T-cell (primary cell): ENCODE measurements around the gene CPNE6. TPM values are rescaled to one million over a fixed set of nuclear protein-coding genes. Genes with fewer than 3 reads are reported as not detected.

Experiments used
- ATAC-seq, 4 experiments: fragments of 200-7000 bp in 3 of 4; fragments of 150-1000 bp in 1 of 4; cut with Tn5 transposase; replicated peaks in 1 of 4; 1 replicate in 3 of 4; 2 replicates in 1 of 4; pipeline ENCODE4 v1.10.0; 2021; ENCODE audit warnings: moderate library complexity in 3 of 4, mild to moderate bottlenecking in 2 of 4, moderate number of reproducible peaks in 1 of 4
- CTCF ChIA-PET, 2 donors: fragments of 300-600 bp; sonication (Branson Sonifier 250); formaldehyde crosslinking; loops; one replicate each; lab custom pipeline; 2022; ENCODE audit warnings: antibody characterized with exemption in 2 of 2; lab: Charles Lee
- POLR2A ChIA-PET, 2 donors: fragments of 300-600 bp; sonication (Branson Sonifier 250); formaldehyde crosslinking; loops; one replicate each; lab custom pipeline; 2022; ENCODE audit warnings: antibody characterized with exemption in 2 of 2; lab: Charles Lee
- DNase-seq, 35 experiments: peaks; one replicate each; pipeline versions ENCODE4 v3.0.0 to v3.0.0-alpha.2; 2013 to 2023
- H3K27ac ChIP-seq: one replicate; pipeline ENCODE4 v1.5.1; 2013; ENCODE audit warnings: low read length
- H3K27me3 ChIP-seq, 2 experiments: replicated peaks in 1 of 2; 1 replicate in 1 of 2; 2 replicates in 1 of 2; pipeline versions ENCODE4 v1.6.1 to v1.7.0; 2013; ENCODE audit warnings: low read length in 1 of 2, mixed read lengths in 1 of 2; ENCODE audit not compliant: control insufficient read depth in 2 of 2, insufficient read depth in 2 of 2; ENCODE audit errors: extremely low read depth in 1 of 2
- H3K36me3 ChIP-seq, 2 donors: 1 replicate in 1 of 2; 2 replicates in 1 of 2; pipeline versions ENCODE4 v1.6.1 to v1.7.0; 2013; ENCODE audit warnings: low read length in 1 of 2; ENCODE audit not compliant: control insufficient read depth in 2 of 2, insufficient read depth in 1 of 2; ENCODE audit errors: extremely low read depth in 1 of 2
- H3K4me1 ChIP-seq, 2 experiments: 1 replicate in 1 of 2; 2 replicates in 1 of 2; pipeline versions ENCODE4 v1.6.1 to v1.7.0; 2013; ENCODE audit warnings: low read length in 2 of 2, mixed read lengths in 1 of 2; ENCODE audit not compliant: insufficient read depth in 2 of 2, control insufficient read depth in 1 of 2; ENCODE audit errors: extremely low read depth in 1 of 2
- H3K4me3 ChIP-seq, 2 donors: 1 replicate in 1 of 2; 2 replicates in 1 of 2; pipeline versions ENCODE4 v1.5.1 to v1.7.0; 2013; ENCODE audit warnings: mild to moderate bottlenecking in 2 of 2, low read length in 1 of 2, moderate library complexity in 1 of 2; ENCODE audit not compliant: control insufficient read depth in 1 of 2; ENCODE audit errors: extremely low read depth in 1 of 2
- H3K9me3 ChIP-seq: 2 replicates; pipeline ENCODE4 v1.7.0; 2013
- H3K27ac Mint-ChIP-seq, 2 donors: one replicate each; pipeline ENCODE4 v1.8.0; 2020 to 2021; ENCODE audit warnings: mild to moderate bottlenecking in 2 of 2, mixed read lengths in 2 of 2
- H3K27me3 Mint-ChIP-seq, 2 donors: one replicate each; pipeline ENCODE4 v1.8.0; 2021 to 2022; ENCODE audit warnings: mixed read lengths in 2 of 2
- H3K36me3 Mint-ChIP-seq: one replicate; pipeline ENCODE4 v1.8.0; 2021; ENCODE audit warnings: mixed read lengths
- H3K4me1 Mint-ChIP-seq, 3 donors: one replicate each; pipeline ENCODE4 v1.8.0; 2020 to 2022; ENCODE audit warnings: mixed read lengths in 3 of 3, mild to moderate bottlenecking in 1 of 3
- H3K4me3 Mint-ChIP-seq, 3 donors: one replicate each; pipeline ENCODE4 v1.8.0; 2020 to 2022; ENCODE audit warnings: mild to moderate bottlenecking in 3 of 3, mixed read lengths in 3 of 3, moderate library complexity in 3 of 3
- H3K9me3 Mint-ChIP-seq, 3 donors: one replicate each; pipeline ENCODE4 v1.8.0; 2020 to 2022; ENCODE audit warnings: mixed read lengths in 3 of 3
- WGBS: methylation state at CpG from one replicate; pipeline ENCODE4 v1.1.5; 2013; ENCODE audit warnings: missing lambda C conversion rate; ENCODE audit not compliant: insufficient coverage; 5-methylcytosine and 5-hydroxymethylcytosine counted together
- total RNA-seq, 35 experiments: library from RNA in 6 of 35; stranded (reverse) in 6 of 35; fragments of 120-200 nt in 1 of 35; gene quantifications; one replicate each; pipeline versions ENCODE4 v1.2.1 to v1.2.4 and lab custom pipeline; 2013 to 2026

Gene CPNE6
- total RNA-seq, 5 donors from 2014 or later (not counting 1 experiment from before 2014, with no cell fraction given) = not detected

GRCh38 chr14:24123424-24124417 is 52.4 kb downstream of the CPNE6 start:
- Histone ChIP-seq H3K4me1 (no peaks in the 10 kb centered on the region), H3K27me3 (no peaks in the 10 kb centered on the region), H3K27ac (no peak overlapping the region), H3K36me3 (peaks cover 3 to 56% of the 10 kb centered on the region in 2 donors), H3K4me3 (no peak overlapping the region), H3K9me3 (no peaks in the 10 kb centered on the region)
- Mint-ChIP-seq H3K9me3 (no peaks in the 10 kb centered on the region), H3K4me3 (no peak overlapping the region), H3K27ac (peak overlapping the region in 1 of 2 donors; percentile 22), H3K27me3 (no peaks in the 10 kb centered on the region), H3K4me1 (peaks cover 0 to 3% (median 2%) of the 10 kb centered on the region in 3 donors), H3K36me3 (peaks cover 41% of the 10 kb centered on the region)
- ChIA-PET POLR2A (interaction anchor here in 1 of 2 donors (0.6 to 1.1 kb wide), 2 partner anchors 9 to 103 kb away, joined by 3 read pairs; partner anchors contain the start of genes DCAF11 and NRL), CTCF (no interaction called here)
- 90% methylated on average over 6 of the region's 9 CpGs for WGBS
- peak in 2 of 4 experiments; percentile 16 to 22 for ATAC-seq
- no peak for DNase-seq

- Mint-ChIP-seq H3K36me3 (peaks cover 19% of the 10 kb centered on the region), H3K9me3 (no peaks in the 10 kb centered on the region), H3K27ac (no peak overlapping the region), H3K27me3 (no peaks in the 10 kb centered on the region), H3K4me3 (no peak overlapping the region), H3K4me1 (peaks cover 4 to 12% (median 7%) of the 10 kb centered on the region in 3 donors)
- no peak for DNase-seq
- peaks cover 3 to 25% of the 10 kb centered on the region in 2 donors for H3K36me3 ChIP-seq
- no peak for ATAC-seq
- H3K4me3 ChIP-seq = no peak overlapping the region
- H3K27ac ChIP-seq = no peak overlapping the region
- CTCF ChIA-PET = interaction anchor here in 1 of 2 donors (0.6 kb wide), 1 partner anchor 537 kb away, joined by 12 read pairs; no protein-coding TSS in a partner anchor
- POLR2A ChIA-PET = interaction anchor here (0.7 to 2.0 kb wide), 6 partner anchors 9 to 949 kb away, joined by 5 to 11 read pairs (median 6); partner anchors contain the start of genes DCAF11 (in 1 of the 2) and NRL (in 1 of the 2)
- peaks cover 2 to 5% of the 10 kb centered on the region in 2 experiments for H3K4me1 ChIP-seq
- no peaks in the 10 kb centered on the region for H3K27me3 ChIP-seq
- H3K9me3 ChIP-seq = no peaks in the 10 kb centered on the region
These were observed 55.6 kb downstream of the CPNE6 start for GRCh38 chr14:24126939-24127338.

- ATAC-seq = no peak
- no peak overlapping the region for H3K4me3 Mint-ChIP-seq
- no peak overlapping the region for H3K27ac Mint-ChIP-seq
- ChIA-PET CTCF (interaction anchor here in 1 of 2 donors (0.6 kb wide), 1 partner anchor 537 kb away, joined by 12 read pairs; no protein-coding TSS in a partner anchor), POLR2A (interaction anchor here (0.7 to 0.8 kb wide), 3 partner anchors 10 to 19 kb away, joined by 5 to 7 read pairs (median 6); no protein-coding TSS in a partner anchor)
- no peaks in the 10 kb centered on the region for H3K27me3 Mint-ChIP-seq
- Histone ChIP-seq H3K36me3 (peaks cover 3 to 18% of the 10 kb centered on the region in 2 donors), H3K27ac (no peak overlapping the region), H3K4me3 (no peak overlapping the region), H3K27me3 (no peaks in the 10 kb centered on the region), H3K9me3 (no peaks in the 10 kb centered on the region), H3K4me1 (peaks cover 3 to 12% of the 10 kb centered on the region in 2 experiments)
- H3K9me3 Mint-ChIP-seq = no peaks in the 10 kb centered on the region
- H3K4me1 Mint-ChIP-seq = peaks cover 11 to 19% (median 15%) of the 10 kb centered on the region in 3 donors
- DNase-seq = no peak
- H3K36me3 Mint-ChIP-seq = peaks cover 16% of the 10 kb centered on the region
- WGBS = 89% methylated on average over 1 of the region's 2 CpGs
These were observed 56.3 kb downstream of the CPNE6 start for GRCh38 chr14:24127673-24128072.

Other genes with a start within 250 kb of the CPNE6 start
- gene DHRS4, start 117.8 kb upstream of the CPNE6 start, total RNA-seq = 10 to 100 TPM; 11.1 to 21.4 (median 17.5) TPM
- gene DHRS4L2, start 82.6 kb upstream of the CPNE6 start, total RNA-seq = 10 to 100 TPM; 14.0 to 21.9 (median 16.4) TPM
- gene CARMIL3, start 19.6 kb upstream of the CPNE6 start, total RNA-seq = 1 to 10 TPM in 1 of 5 donors, under 1 TPM in 4; 0.38 to 1.9 (median 0.59) TPM
- gene PCK2, start 22.7 kb downstream of the CPNE6 start, total RNA-seq = 10 to 100 TPM; 11.8 to 35.5 (median 29.4) TPM
- gene DCAF11, start 43.2 kb downstream of the CPNE6 start, total RNA-seq = 10 to 100 TPM; 78.5 to 94.1 (median 89.6) TPM
- gene NRL, start 43.4 kb downstream of the CPNE6 start, total RNA-seq = 1 to 10 TPM; 1.9 to 3.7 (median 3.4) TPM
- 1 to 10 TPM; 2.5 to 3.5 (median 3.2) TPM for gene FITM1, start 59.1 kb downstream of the CPNE6 start, total RNA-seq
- gene PSME1, start 64.6 kb downstream of the CPNE6 start, total RNA-seq = 100 to 1,000 TPM; 221 to 291 (median 259) TPM
- gene EMC9, start 70.0 kb downstream of the CPNE6 start, total RNA-seq = 10 to 100 TPM in 3 of 5 donors, 1 to 10 TPM in 2; 9.3 to 29.8 (median 20.8) TPM
- 100 to 1,000 TPM; 130 to 192 (median 159) TPM for gene PSME2, start 75.0 kb downstream of the CPNE6 start, total RNA-seq
- 100 to 1,000 TPM in 3 of 5 donors, 10 to 100 TPM in 2; 67.7 to 131 (median 100) TPM for gene RNF31, start 75.9 kb downstream of the CPNE6 start, total RNA-seq
- 100 to 1,000 TPM; 201 to 285 (median 215) TPM for gene IRF9, start 89.7 kb downstream of the CPNE6 start, total RNA-seq
- gene REC8, start 100.5 kb downstream of the CPNE6 start, total RNA-seq = 10 to 100 TPM; 32.4 to 82.5 (median 41.5) TPM
- 10 to 100 TPM; 34.4 to 53.4 (median 39.6) TPM for gene IPO4, start 117.3 kb downstream of the CPNE6 start, total RNA-seq
- gene TM9SF1, start 123.9 kb downstream of the CPNE6 start, total RNA-seq = 10 to 100 TPM; 19.0 to 29.5 (median 21.8) TPM
- 1 to 10 TPM in 2 of 5 donors, under 1 TPM in 3; 0.35 to 1.4 (median 0.44) TPM for gene TSSK4, start 134.1 kb downstream of the CPNE6 start, total RNA-seq
- 10 to 100 TPM; 81.9 to 99.6 (median 92.8) TPM for gene CHMP4A, start 141.9 kb downstream of the CPNE6 start, total RNA-seq
- 10 to 100 TPM in 3 of 5 donors, 1 to 10 TPM in 2; 7.2 to 17.5 (median 12.1) TPM for gene MDP1, start 144.5 kb downstream of the CPNE6 start, total RNA-seq
- 100 to 1,000 TPM in 4 of 5 donors, 10 to 100 TPM in 1; 92.1 to 107 (median 101) TPM for gene NEDD8, start 160.8 kb downstream of the CPNE6 start, total RNA-seq
- 10 to 100 TPM; 53.8 to 81.2 (median 64.0) TPM for gene GMPR2, start 161.4 kb downstream of the CPNE6 start, total RNA-seq
- 100 to 1,000 TPM; 119 to 160 (median 139) TPM for gene TINF2, start 171.1 kb downstream of the CPNE6 start, total RNA-seq
- 10 to 100 TPM in 2 of 5 donors, 1 to 10 TPM in 3; 4.9 to 13.5 (median 9.4) TPM for gene TGM1, start 191.6 kb downstream of the CPNE6 start, total RNA-seq
- 10 to 100 TPM; 49.3 to 66.5 (median 62.4) TPM for gene RABGGTA, start 200.0 kb downstream of the CPNE6 start, total RNA-seq
- gene DHRS1, start 228.2 kb downstream of the CPNE6 start, total RNA-seq = 10 to 100 TPM; 34.2 to 47.6 (median 39.1) TPM
- 10 to 100 TPM; 29.7 to 33.2 (median 30.8) TPM for gene NOP9, start 228.3 kb downstream of the CPNE6 start, total RNA-seq
- 10 to 100 TPM; 13.0 to 22.8 (median 20.8) TPM for gene CIDEB, start 236.4 kb downstream of the CPNE6 start, total RNA-seq
- gene LTB4R2, start 238.6 kb downstream of the CPNE6 start, total RNA-seq = 10 to 100 TPM; 18.6 to 25.2 (median 20.3) TPM
- gene LTB4R, start 239.9 kb downstream of the CPNE6 start, total RNA-seq = 10 to 100 TPM; 17.0 to 29.0 (median 18.0) TPM